GM23338 (cell line): Measurements from ENCODE around the gene CYB5R3. TPM values are rescaled to one million over a fixed set of nuclear protein-coding genes. Genes with fewer than 3 reads are reported as not detected.

Experiments
- ATAC-seq: fragments of 200-7000 bp; cut with Tn5 transposase; 3 replicates; pipeline ENCODE4 v1.9.1; 2020
- DNase-seq: peaks from one replicate; pipeline ENCODE4 v3.0.0-alpha.2; 2015; ENCODE audit warnings: low spot score
- H2AFZ ChIP-seq: fragments of 200-600 bp; sonication (generic); 2 replicates; pipeline ENCODE4 v1.8.0; 2016; ENCODE audit warnings: antibody characterized with exemption, mild to moderate bottlenecking, moderate library complexity
- H3F3A ChIP-seq: fragments of 200-600 bp; sonication (generic); replicated peaks from 2 replicates; pipeline ENCODE4 v1.8.0; 2017; ENCODE audit warnings: antibody characterized with exemption, mixed run types, low read depth
- H3K27ac ChIP-seq: fragments of 200-600 bp; sonication (generic); 2 replicates; pipeline ENCODE4 v1.6.1; 2016; ENCODE audit warnings: low read depth
- H3K27me3 ChIP-seq: fragments of 200-600 bp; sonication (generic); 2 replicates; pipeline ENCODE4 v1.8.0; 2016; ENCODE audit warnings: mild to moderate bottlenecking, mixed run types, moderate library complexity; ENCODE audit not compliant: insufficient read depth
- H3K36me3 ChIP-seq: fragments of 200-600 bp; sonication (generic); 2 replicates; pipeline ENCODE4 v1.8.0; 2016; ENCODE audit warnings: mild to moderate bottlenecking; ENCODE audit not compliant: insufficient read depth
- H3K4me1 ChIP-seq: fragments of 200-600 bp; sonication (generic); 2 replicates; pipeline ENCODE4 v1.8.0; 2016; ENCODE audit warnings: mild to moderate bottlenecking, moderate library complexity; ENCODE audit not compliant: insufficient read depth
- H3K4me2 ChIP-seq: fragments of 200-600 bp; sonication (generic); 2 replicates; pipeline ENCODE4 v1.7.1; 2017; ENCODE audit warnings: mixed run types
- H3K4me3 ChIP-seq: fragments of 200-600 bp; sonication (generic); 2 replicates; pipeline ENCODE4 v1.6.1; 2016; ENCODE audit warnings: mixed run types
- H3K79me2 ChIP-seq: fragments of 200-600 bp; sonication (generic); replicated peaks from 2 replicates; pipeline ENCODE4 v1.8.0; 2017; ENCODE audit warnings: mild to moderate bottlenecking; ENCODE audit not compliant: insufficient read depth
- H3K9me2 ChIP-seq: fragments of 200-600 bp; sonication (generic); 2 replicates; pipeline ENCODE4 v1.8.0; 2017; ENCODE audit not compliant: insufficient read depth
- H4K20me1 ChIP-seq: fragments of 200-600 bp; sonication (generic); replicated peaks from 2 replicates; pipeline ENCODE4 v1.8.0; 2017; ENCODE audit warnings: mild to moderate bottlenecking; ENCODE audit not compliant: insufficient read depth
- H3K27ac Mint-ChIP-seq: 2 replicates; pipeline ENCODE4 v1.8.0; 2020; ENCODE audit warnings: inconsistent platforms, mild to moderate bottlenecking, moderate library complexity, mixed read lengths
- H3K27me3 Mint-ChIP-seq: 3 replicates; pipeline ENCODE4 v1.8.0; 2022; ENCODE audit warnings: low read depth, mild to moderate bottlenecking, moderate library complexity, mixed read lengths, inconsistent platforms; ENCODE audit not compliant: insufficient read depth, poor library complexity
- H3K36me3 Mint-ChIP-seq: 3 replicates; pipeline ENCODE4 v1.8.0; 2021; ENCODE audit warnings: low read depth, mild to moderate bottlenecking, inconsistent platforms, moderate library complexity, mixed read lengths
- H3K4me1 Mint-ChIP-seq: 3 replicates; pipeline ENCODE4 v1.8.0; 2020; ENCODE audit warnings: mild to moderate bottlenecking, inconsistent platforms, mixed read lengths
- H3K4me3 Mint-ChIP-seq: 3 replicates; pipeline ENCODE4 v1.8.0; 2021; ENCODE audit warnings: moderate library complexity, mild to moderate bottlenecking, inconsistent platforms, mixed read lengths
- H3K9me3 Mint-ChIP-seq: 3 replicates; pipeline ENCODE4 v1.8.0; 2020; ENCODE audit warnings: moderate library complexity, mild to moderate bottlenecking, inconsistent platforms, mixed read lengths
- CREB1 ChIP-seq: fragments of 250-450 bp; sonication (Bioruptor Pico); IDR thresholded peaks from 2 replicates; pipeline ENCODE4 v1.5.0; 2020; ENCODE audit warnings: low read depth, mild to moderate bottlenecking, moderate library complexity
- JUNB ChIP-seq: IDR thresholded peaks from one replicate; pipeline ENCODE4 v1.6.1; 2016; ENCODE audit warnings: antibody characterized with exemption; ENCODE audit not compliant: unreplicated experiment
- ZNF114 ChIP-seq: fragments of 250-450 bp; sonication (Bioruptor Pico); IDR thresholded peaks from 2 replicates; pipeline ENCODE4 v1.5.0; 2020; ENCODE audit warnings: mild to moderate bottlenecking, moderate library complexity
- ZNF331 ChIP-seq: fragments of 250-450 bp; sonication (Bioruptor Pico); IDR thresholded peaks from 2 replicates; pipeline ENCODE4 v1.5.0; 2020; ENCODE audit warnings: low read depth, mild to moderate bottlenecking, moderate library complexity
- polyA plus RNA-seq: library from polyadenylated mRNA; unstranded; fragments of >200 nt; fragmentation: Nextera tagmentation; extraction: Ambion mirVana; gene quantifications from 2 replicates; pipeline ENCODE4 v1.2.1, GENCODE V29; 2016
- total RNA-seq: library from RNA; depleted of rRNA; stranded (reverse); fragments of >200 nt; shearing (Covaris generic); gene quantifications from 2 replicates; pipeline ENCODE4 v1.2.3, GENCODE V29; 2014
- TF ChIP-seq, protein P1 (sequence below): IDR thresholded peaks from one replicate; pipeline ENCODE4 v1.6.1; 2018; ENCODE audit warnings: antibody characterized with exemption; ENCODE audit not compliant: unreplicated experiment
- TF ChIP-seq, protein P2 (sequence below), 2 experiments: fragments of 200-600 bp in 1 of 2; sonication (generic) in 1 of 2; conservative IDR thresholded peaks; 2 replicates each; pipeline versions ENCODE4 v1.5.1 to v1.6.1; 2016 to 2017; ENCODE audit warnings: antibody characterized with exemption in 2 of 2, low read depth in 2 of 2, mild to moderate bottlenecking in 2 of 2, moderate library complexity in 1 of 2
- TF ChIP-seq, protein P3 (sequence below): IDR thresholded peaks from 2 replicates; pipeline ENCODE4 v1.6.1; 2016; ENCODE audit warnings: antibody characterized with exemption

Gene CYB5R3
- total and polyA plus RNA-seq, 2 experiments from 2014 or later = 76.2 to 76.9 TPM

DNA sequence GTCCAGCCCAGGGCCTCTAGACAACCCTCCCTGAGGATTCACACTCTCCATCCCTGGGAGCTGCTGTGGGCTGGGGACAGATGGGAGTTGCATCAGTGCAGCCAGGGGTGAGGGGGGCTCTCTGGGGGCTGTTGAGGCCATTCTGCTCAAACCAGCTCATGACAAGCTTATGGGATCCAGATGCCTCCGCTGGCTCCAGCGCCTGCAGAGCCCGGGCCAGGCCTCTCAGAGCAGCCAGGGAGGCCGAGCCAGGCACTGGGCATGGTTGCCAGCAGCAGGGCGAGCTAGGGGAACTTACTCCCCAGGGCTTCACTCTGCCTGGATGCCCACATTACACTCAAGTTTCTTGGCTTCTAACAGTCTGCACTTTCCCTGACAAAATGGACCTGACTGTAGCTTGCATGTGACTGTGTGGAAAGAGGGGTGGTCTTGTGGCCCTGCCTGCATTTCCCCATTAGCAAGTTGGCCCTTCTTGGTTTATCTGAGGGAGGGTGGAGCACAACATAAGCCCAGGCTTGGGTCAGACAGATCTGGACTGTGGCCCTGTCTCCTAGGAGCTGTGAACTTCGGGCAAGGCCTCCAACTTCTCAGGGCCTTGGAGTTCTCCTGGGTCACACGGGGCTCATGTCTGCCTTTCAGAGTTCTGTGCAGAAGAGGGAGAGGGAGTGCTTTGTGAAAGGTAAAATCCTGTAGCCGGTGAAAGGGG lies 34.5 kb upstream of the CYB5R3 start:
- no peak overlapping the region for H3K27ac ChIP-seq
- TF ChIP-seq ZNF331 = no peak
- TF ChIP-seq, protein P1, sequence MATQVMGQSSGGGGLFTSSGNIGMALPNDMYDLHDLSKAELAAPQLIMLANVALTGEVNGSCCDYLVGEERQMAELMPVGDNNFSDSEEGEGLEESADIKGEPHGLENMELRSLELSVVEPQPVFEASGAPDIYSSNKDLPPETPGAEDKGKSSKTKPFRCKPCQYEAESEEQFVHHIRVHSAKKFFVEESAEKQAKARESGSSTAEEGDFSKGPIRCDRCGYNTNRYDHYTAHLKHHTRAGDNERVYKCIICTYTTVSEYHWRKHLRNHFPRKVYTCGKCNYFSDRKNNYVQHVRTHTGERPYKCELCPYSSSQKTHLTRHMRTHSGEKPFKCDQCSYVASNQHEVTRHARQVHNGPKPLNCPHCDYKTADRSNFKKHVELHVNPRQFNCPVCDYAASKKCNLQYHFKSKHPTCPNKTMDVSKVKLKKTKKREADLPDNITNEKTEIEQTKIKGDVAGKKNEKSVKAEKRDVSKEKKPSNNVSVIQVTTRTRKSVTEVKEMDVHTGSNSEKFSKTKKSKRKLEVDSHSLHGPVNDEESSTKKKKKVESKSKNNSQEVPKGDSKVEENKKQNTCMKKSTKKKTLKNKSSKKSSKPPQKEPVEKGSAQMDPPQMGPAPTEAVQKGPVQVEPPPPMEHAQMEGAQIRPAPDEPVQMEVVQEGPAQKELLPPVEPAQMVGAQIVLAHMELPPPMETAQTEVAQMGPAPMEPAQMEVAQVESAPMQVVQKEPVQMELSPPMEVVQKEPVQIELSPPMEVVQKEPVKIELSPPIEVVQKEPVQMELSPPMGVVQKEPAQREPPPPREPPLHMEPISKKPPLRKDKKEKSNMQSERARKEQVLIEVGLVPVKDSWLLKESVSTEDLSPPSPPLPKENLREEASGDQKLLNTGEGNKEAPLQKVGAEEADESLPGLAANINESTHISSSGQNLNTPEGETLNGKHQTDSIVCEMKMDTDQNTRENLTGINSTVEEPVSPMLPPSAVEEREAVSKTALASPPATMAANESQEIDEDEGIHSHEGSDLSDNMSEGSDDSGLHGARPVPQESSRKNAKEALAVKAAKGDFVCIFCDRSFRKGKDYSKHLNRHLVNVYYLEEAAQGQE = no peak
- TF ChIP-seq, protein P2, sequence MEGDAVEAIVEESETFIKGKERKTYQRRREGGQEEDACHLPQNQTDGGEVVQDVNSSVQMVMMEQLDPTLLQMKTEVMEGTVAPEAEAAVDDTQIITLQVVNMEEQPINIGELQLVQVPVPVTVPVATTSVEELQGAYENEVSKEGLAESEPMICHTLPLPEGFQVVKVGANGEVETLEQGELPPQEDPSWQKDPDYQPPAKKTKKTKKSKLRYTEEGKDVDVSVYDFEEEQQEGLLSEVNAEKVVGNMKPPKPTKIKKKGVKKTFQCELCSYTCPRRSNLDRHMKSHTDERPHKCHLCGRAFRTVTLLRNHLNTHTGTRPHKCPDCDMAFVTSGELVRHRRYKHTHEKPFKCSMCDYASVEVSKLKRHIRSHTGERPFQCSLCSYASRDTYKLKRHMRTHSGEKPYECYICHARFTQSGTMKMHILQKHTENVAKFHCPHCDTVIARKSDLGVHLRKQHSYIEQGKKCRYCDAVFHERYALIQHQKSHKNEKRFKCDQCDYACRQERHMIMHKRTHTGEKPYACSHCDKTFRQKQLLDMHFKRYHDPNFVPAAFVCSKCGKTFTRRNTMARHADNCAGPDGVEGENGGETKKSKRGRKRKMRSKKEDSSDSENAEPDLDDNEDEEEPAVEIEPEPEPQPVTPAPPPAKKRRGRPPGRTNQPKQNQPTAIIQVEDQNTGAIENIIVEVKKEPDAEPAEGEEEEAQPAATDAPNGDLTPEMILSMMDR (conservative IDR thresholded peaks at IDR 0.05; ENCODE audit: low read depth in 2 of 2) = no peak
- TF ChIP-seq, protein P3, sequence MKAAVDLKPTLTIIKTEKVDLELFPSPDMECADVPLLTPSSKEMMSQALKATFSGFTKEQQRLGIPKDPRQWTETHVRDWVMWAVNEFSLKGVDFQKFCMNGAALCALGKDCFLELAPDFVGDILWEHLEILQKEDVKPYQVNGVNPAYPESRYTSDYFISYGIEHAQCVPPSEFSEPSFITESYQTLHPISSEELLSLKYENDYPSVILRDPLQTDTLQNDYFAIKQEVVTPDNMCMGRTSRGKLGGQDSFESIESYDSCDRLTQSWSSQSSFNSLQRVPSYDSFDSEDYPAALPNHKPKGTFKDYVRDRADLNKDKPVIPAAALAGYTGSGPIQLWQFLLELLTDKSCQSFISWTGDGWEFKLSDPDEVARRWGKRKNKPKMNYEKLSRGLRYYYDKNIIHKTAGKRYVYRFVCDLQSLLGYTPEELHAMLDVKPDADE = no peak
- H3K4me2 ChIP-seq = no peak overlapping the region
- Mint-ChIP-seq H3K4me3 (no peak overlapping the region), H3K9me3 (peaks cover 8% of the 10 kb centered on the region), H3K27me3 (peaks cover 4% of the 10 kb centered on the region), H3K4me1 (peaks cover 11% of the 10 kb centered on the region), H3K36me3 (no peaks in the 10 kb centered on the region), H3K27ac (no peak overlapping the region)
- no peak overlapping the region for H3K4me3 ChIP-seq
- H2AFZ ChIP-seq = no peak overlapping the region
- no peaks in the 10 kb centered on the region for H3K36me3 ChIP-seq
- no peaks in the 10 kb centered on the region for H3F3A ChIP-seq
- peaks cover 6% of the 10 kb centered on the region for H3K4me1 ChIP-seq
- H3K27me3 ChIP-seq = no peaks in the 10 kb centered on the region
- ATAC-seq (no peak), DNase-seq (no peak)
- H4K20me1 ChIP-seq = no peaks in the 10 kb centered on the region
- H3K79me2 ChIP-seq = no peaks in the 10 kb centered on the region
- H3K9me2 ChIP-seq = no peaks in the 10 kb centered on the region

DNA sequence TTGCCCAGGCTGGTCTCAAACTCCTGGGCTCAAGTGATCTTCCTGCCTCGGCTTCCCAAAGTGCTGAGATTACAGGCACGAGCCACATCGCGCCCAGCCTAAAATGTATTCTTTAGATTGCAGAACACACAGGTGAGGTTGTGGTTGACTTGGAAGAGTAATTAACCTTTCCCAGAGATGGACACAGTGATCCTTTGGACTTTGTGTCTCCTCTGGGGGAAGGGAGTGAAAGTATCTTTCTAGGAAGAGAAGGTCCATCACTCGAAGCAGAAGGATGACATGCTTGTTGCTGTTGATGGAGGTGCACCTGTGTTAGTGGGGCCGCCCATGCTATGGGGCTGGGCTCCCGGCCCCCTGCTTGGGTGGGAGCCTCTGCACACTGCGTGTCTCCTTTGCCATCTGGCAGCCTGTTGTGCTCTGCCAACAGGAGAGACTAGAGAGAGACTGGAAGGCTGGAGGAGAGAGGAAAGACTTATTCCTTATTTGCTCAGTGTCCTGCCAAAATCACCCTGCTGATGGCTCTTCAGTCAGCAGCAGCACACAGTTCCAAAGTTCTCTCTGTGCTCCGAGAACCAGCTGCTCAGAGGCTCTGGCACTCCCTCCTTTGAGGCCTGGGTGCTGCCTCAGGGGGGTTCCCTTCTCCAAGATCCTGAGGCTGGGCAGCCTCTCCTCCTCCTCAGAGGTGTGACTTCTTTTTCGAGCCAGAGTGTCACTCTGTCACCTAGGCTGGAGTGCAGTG lies 33.1 kb upstream of the CYB5R3 start:
- no peak for DNase-seq
- no peak overlapping the region for H3K27ac ChIP-seq
- no peak overlapping the region for H3K4me3 Mint-ChIP-seq
- peaks cover 5% of the 10 kb centered on the region; the same call in 2 of the 3 replicates for H3K4me1 Mint-ChIP-seq
- no peak overlapping the region for H3K27ac Mint-ChIP-seq
- no peaks in the 10 kb centered on the region for H3K79me2 ChIP-seq
- H3K27me3 ChIP-seq = no peaks in the 10 kb centered on the region
- no peaks in the 10 kb centered on the region for H4K20me1 ChIP-seq
- no peaks in the 10 kb centered on the region for H3K36me3 ChIP-seq
- TF ChIP-seq JUNB (no peak), CREB1 (no peak), ZNF114 (CRISPR knock-in tag) (no peak)
- no peak overlapping the region for H3K4me3 ChIP-seq
- H3K9me3 Mint-ChIP-seq = peaks cover 20% of the 10 kb centered on the region
- H2AFZ ChIP-seq = no peak overlapping the region
- H3F3A ChIP-seq = no peaks in the 10 kb centered on the region
- H3K4me2 ChIP-seq = no peak overlapping the region
- H3K9me2 ChIP-seq = no peaks in the 10 kb centered on the region
- H3K4me1 ChIP-seq = no peaks in the 10 kb centered on the region; the same call in 1 of the 2 replicates
- H3K27me3 Mint-ChIP-seq = peaks cover 4% of the 10 kb centered on the region
- H3K36me3 Mint-ChIP-seq = peaks cover 5% of the 10 kb centered on the region; the same call in 2 of the 3 replicates
- no peak for ATAC-seq
